K562 (cell line): ENCODE results near the gene DYNC2I2. TPM values are rescaled to one million over a fixed set of nuclear protein-coding genes. Genes with fewer than 3 reads are reported as not detected.

Experiments
- CHD4 ChIP-seq: fragments of 200-600 bp; sonication (generic); IDR thresholded peaks from 3 replicates; pipeline ENCODE4 v1.6.1; 2012; ENCODE audit warnings: low read depth, mild to moderate bottlenecking, mixed read lengths, low read length, inconsistent platforms; ENCODE audit not compliant: insufficient read depth, insufficient replicate concordance, poor library complexity, severe bottlenecking
- DACH1 ChIP-seq: fragments of 450-650 bp; IDR thresholded peaks from 2 replicates; pipeline ENCODE4 v1.6.1; 2018; ENCODE audit not compliant: partially characterized antibody
- DDX20 ChIP-seq: fragments of 450-650 bp; IDR thresholded peaks from 2 replicates; pipeline ENCODE4 v1.6.1; 2016; ENCODE audit warnings: missing genetic modification characterization, low read depth, mild to moderate bottlenecking, missing compliant biosample characterization, moderate library complexity
- DPF2 ChIP-seq: fragments of 450-650 bp; IDR thresholded peaks from 2 replicates; pipeline ENCODE4 v1.6.1; 2016
- FOXM1 ChIP-seq, 2 experiments: fragments of 450-650 bp in 1 of 2; sonication (generic) in 1 of 2; formaldehyde crosslinking in 1 of 2; IDR thresholded peaks; 2 replicates each; pipeline versions ENCODE4 v1.6.1 to v1.9.0; 2017 to 2022; ENCODE audit warnings: low read depth in 2 of 2, mild to moderate bottlenecking in 2 of 2, missing genetic modification reagents in 1 of 2, moderate library complexity in 1 of 2
- HDAC2 ChIP-seq: fragments of 450-650 bp; IDR thresholded peaks from 2 replicates; pipeline ENCODE4 v1.6.1; 2016; ENCODE audit warnings: mild to moderate bottlenecking
- HDGF ChIP-seq: fragments of 450-650 bp; IDR thresholded peaks from 2 replicates; pipeline ENCODE4 v1.6.1; 2016
- HLTF ChIP-seq: fragments of 450-650 bp; IDR thresholded peaks from 2 replicates; pipeline ENCODE4 v1.6.1; 2016
- NKRF ChIP-seq: fragments of 450-650 bp; IDR thresholded peaks from 2 replicates; pipeline ENCODE4 v1.6.1; 2016; ENCODE audit warnings: borderline replicate concordance
- PHF8 ChIP-seq: fragments of 200-600 bp; sonication (generic); IDR thresholded peaks from 2 replicates; pipeline ENCODE4 v1.6.1; 2012; ENCODE audit warnings: mixed run types, mild to moderate bottlenecking, inconsistent platforms, low read length, moderate library complexity, borderline replicate concordance
- PML ChIP-seq: IDR thresholded peaks from 2 replicates; pipeline ENCODE4 v1.6.1; 2012; ENCODE audit warnings: low read length, inconsistent platforms
- RBM22 ChIP-seq: fragments of 200-400 bp; formaldehyde crosslinking; IDR thresholded peaks from 2 replicates; pipeline ENCODE4 v1.6.1; 2018; ENCODE audit warnings: low read length, low read depth; ENCODE audit not compliant: poor library complexity, severe bottlenecking
- RBM39 ChIP-seq: fragments of 200-400 bp; formaldehyde crosslinking; optimal IDR thresholded peaks from 2 replicates; pipeline ENCODE3; 2018; ENCODE audit warnings: low read depth, low read length
- SAFB ChIP-seq: fragments of 200-400 bp; formaldehyde crosslinking; IDR thresholded peaks from 2 replicates; pipeline ENCODE4 v1.6.1; 2017; ENCODE audit warnings: low read depth, low read length, borderline replicate concordance
- SMAD4 ChIP-seq: fragments of 250-450 bp; sonication (Bioruptor Pico); conservative IDR thresholded peaks from 2 replicates; pipeline ENCODE4 v1.8.0; 2021; ENCODE audit warnings: inconsistent platforms, mild to moderate bottlenecking, moderate library complexity
- SRF ChIP-seq, 2 experiments: fragments of 250-450, 450-650 bp in 1 of 2; sonication (Bioruptor Pico) in 1 of 2; sonication (generic) in 1 of 2; formaldehyde crosslinking; IDR thresholded peaks; 2 replicates each; pipeline versions ENCODE4 v1.5.0 to v1.5.1; 2020 to 2022; ENCODE audit warnings: mild to moderate bottlenecking in 1 of 2, missing genetic modification reagents in 1 of 2
- WHSC1 ChIP-seq: IDR thresholded peaks from one replicate; pipeline ENCODE4 v1.6.1; 2012; ENCODE audit warnings: low read length, control low read depth, inconsistent platforms
- YBX1 ChIP-seq: fragments of 450-650 bp; IDR thresholded peaks from 2 replicates; pipeline ENCODE4 v1.7.1; 2016; ENCODE audit warnings: mild to moderate bottlenecking
- ZFX ChIP-seq: sonication (generic); formaldehyde crosslinking; IDR thresholded peaks from 2 replicates; pipeline ENCODE4 v1.8.0; 2022; ENCODE audit warnings: mild to moderate bottlenecking, missing genetic modification reagents, moderate library complexity
- ZNF253 ChIP-seq: fragments of 250-450 bp; sonication (Bioruptor Pico); conservative IDR thresholded peaks from 2 replicates; pipeline ENCODE4 v1.6.1; 2021; ENCODE audit warnings: mild to moderate bottlenecking
- ZNF274 ChIP-seq: IDR thresholded peaks from 2 replicates; pipeline ENCODE4 v1.6.1; 2011; ENCODE audit warnings: low read depth, mild to moderate bottlenecking, low read length, moderate library complexity, borderline replicate concordance
- ZNF830 ChIP-seq: fragments of 250-450 bp; sonication (Bioruptor Pico); IDR thresholded peaks from 2 replicates; pipeline ENCODE4 v1.5.0; 2021; ENCODE audit warnings: mild to moderate bottlenecking
- polyA plus RNA-seq, 8 experiments: library from polyadenylated mRNA; depleted of rRNA in 4 of 8; stranded (reverse) in 5 of 8; unstranded in 3 of 8; fragments of >200 nt; fragmentation: Nextera tagmentation in 2 of 8; fragmentation: Illumina TruSeq in 1 of 8; extraction: Ambion mirVana in 2 of 8; extraction: Trizol in 1 of 8; gene quantifications; 2 replicates each; pipeline versions ENCODE4 v1.2.1 to v1.2.3, GENCODE V29; 2011 to 2014; ENCODE audit warnings: inconsistent platforms in 1 of 8, missing spikeins in 1 of 8
- total RNA-seq, 7 experiments: library from RNA; depleted of rRNA in 6 of 7; stranded (reverse); fragments of >200 nt in 6 of 7; fragmentation: Illumina TruSeq in 2 of 7; extraction: Trizol in 2 of 7; gene quantifications; 2 replicates each; pipeline versions ENCODE4 v1.2.1 to v1.2.3, GENCODE V29; 2011 to 2021; ENCODE audit warnings: low replicate concordance in 1 of 7
- TF ChIP-seq, protein P1 (sequence below): fragments of 250-450 bp; sonication (Bioruptor Pico); IDR thresholded peaks from 2 replicates; pipeline ENCODE4 v1.8.0; 2022; ENCODE audit warnings: moderate library complexity, mild to moderate bottlenecking, inconsistent platforms
- TF ChIP-seq, protein P2 (sequence below): fragments of 450-650 bp; IDR thresholded peaks from 2 replicates; pipeline ENCODE4 v1.6.1; 2014; ENCODE audit warnings: low read depth, mild to moderate bottlenecking, moderate library complexity, borderline replicate concordance

DYNC2I2 gene
- total and polyA plus RNA-seq, 9 of the 15 experiments (the other 6 are each of a cell fraction or from before 2014, with no cell fraction given) = 1.5 to 249 (median 70.0) TPM

DNA sequence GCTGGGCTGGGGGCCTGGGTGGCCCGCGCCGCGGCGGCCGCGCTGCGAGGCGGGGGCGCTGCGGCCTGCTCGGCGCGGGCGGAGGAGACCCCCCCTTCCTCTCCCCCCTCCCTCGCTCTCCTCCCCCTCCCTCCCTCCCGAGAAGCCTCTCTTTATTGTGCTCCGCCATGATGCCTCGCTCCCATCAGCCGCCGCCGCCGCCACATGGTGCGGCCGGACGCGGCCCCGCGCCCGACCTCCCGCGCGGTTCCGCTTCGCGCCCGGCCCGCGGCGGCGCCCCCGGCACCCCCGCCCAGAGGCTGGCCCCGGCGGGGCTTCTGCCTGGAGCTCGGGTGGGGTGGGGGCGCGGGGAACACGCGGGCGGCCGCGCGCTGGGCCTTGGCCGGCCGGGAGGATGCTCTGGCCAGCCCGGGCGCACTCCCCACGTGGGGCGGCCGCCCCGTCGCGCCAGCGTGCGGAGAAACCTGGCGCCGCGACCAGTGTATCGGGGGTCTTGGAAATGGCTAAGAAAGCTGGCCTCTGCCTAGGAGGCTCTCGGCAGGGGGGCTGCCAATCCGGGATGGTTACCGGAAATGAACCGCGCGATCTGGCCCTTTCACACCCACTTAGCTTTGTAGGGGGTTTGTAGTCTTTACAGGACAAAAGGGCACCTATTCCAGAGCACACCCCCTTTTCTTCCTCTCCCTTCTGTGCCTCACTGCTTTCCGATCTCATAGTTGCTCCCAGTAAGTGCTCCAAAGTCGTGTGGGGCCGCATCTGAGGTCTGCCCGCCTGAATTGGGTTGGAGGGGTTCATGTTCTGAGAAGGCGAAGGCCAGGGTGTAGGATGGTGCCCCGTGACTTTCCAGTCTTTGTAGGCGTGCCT is 33.4 kb upstream of the DYNC2I2 start (continued):
- no peak; the same call in 1 of the 2 replicates for TF ChIP-seq DPF2
- no peak for TF ChIP-seq ZNF830 (CRISPR knock-in tag)
- TF ChIP-seq FOXM1 (IDR thresholded peaks at IDR 0.05; ENCODE audit: low read depth) = no peak
- TF ChIP-seq FOXM1 (CRISPR knock-in tag; IDR thresholded peaks at IDR 0.05; ENCODE audit: low read depth) = no peak
- peak; percentile 25 for TF ChIP-seq RBM22
- TF ChIP-seq PHF8 = peak; percentile 23; the same call in 1 of the 2 replicates
- no peak for TF ChIP-seq PML
- no peak for TF ChIP-seq YBX1
- TF ChIP-seq NKRF = peak; percentile 92
- TF ChIP-seq HLTF = no peak
- TF ChIP-seq CHD4 = no peak
- TF ChIP-seq HDAC2 = no peak
- TF ChIP-seq ZNF253 (CRISPR knock-in tag) = no peak
- TF ChIP-seq HDGF = peak; percentile 96
- peak; percentile 47; the same call in 1 of the 2 replicates for TF ChIP-seq ZFX (CRISPR knock-in tag)
- TF ChIP-seq SRF (CRISPR knock-in tag; IDR thresholded peaks at IDR 0.05) = 0 out of 4 replicates have a peak, but pooled peaks of 1 of the 2 experiments have one; percentile 5
- TF ChIP-seq RBM39 = peak; percentile 81
- TF ChIP-seq, protein P1, sequence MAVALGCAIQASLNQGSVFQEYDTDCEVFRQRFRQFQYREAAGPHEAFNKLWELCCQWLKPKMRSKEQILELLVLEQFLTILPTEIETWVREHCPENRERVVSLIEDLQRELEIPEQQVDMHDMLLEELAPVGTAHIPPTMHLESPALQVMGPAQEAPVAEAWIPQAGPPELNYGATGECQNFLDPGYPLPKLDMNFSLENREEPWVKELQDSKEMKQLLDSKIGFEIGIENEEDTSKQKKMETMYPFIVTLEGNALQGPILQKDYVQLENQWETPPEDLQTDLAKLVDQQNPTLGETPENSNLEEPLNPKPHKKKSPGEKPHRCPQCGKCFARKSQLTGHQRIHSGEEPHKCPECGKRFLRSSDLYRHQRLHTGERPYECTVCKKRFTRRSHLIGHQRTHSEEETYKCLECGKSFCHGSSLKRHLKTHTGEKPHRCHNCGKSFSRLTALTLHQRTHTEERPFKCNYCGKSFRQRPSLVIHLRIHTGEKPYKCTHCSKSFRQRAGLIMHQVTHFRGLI (CRISPR knock-in tag) = no peak
- no peak for TF ChIP-seq ZNF274
- no peak for TF ChIP-seq DDX20 (tag)
- TF ChIP-seq SAFB = no peak
- no peak for TF ChIP-seq DACH1
- peak; percentile 52; the same call in 1 of the 2 replicates for TF ChIP-seq SMAD4 (CRISPR knock-in tag)
- TF ChIP-seq WHSC1 = no peak
- TF ChIP-seq, protein P2, sequence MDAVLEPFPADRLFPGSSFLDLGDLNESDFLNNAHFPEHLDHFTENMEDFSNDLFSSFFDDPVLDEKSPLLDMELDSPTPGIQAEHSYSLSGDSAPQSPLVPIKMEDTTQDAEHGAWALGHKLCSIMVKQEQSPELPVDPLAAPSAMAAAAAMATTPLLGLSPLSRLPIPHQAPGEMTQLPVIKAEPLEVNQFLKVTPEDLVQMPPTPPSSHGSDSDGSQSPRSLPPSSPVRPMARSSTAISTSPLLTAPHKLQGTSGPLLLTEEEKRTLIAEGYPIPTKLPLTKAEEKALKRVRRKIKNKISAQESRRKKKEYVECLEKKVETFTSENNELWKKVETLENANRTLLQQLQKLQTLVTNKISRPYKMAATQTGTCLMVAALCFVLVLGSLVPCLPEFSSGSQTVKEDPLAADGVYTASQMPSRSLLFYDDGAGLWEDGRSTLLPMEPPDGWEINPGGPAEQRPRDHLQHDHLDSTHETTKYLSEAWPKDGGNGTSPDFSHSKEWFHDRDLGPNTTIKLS = peak; percentile 20; the same call in 1 of the 2 replicates
